Activated CD4-positive, alpha-beta memory T cell treated with anti-CD3 and anti-CD28 coated beads for 36 hours (primary cell): ENCODE measurements around the gene CFAP54. TPM values are rescaled to one million over a fixed set of nuclear protein-coding genes. Genes with fewer than 3 reads are reported as not detected.

Experiments used
- CTCF ChIA-PET: fragments of 350-600 bp; sonication (Branson Sonifier 250); formaldehyde crosslinking; loops from one replicate; lab custom pipeline; 2021; ENCODE audit warnings: antibody characterized with exemption, inconsistent platforms; lab: Charles Lee
- POLR2A ChIA-PET: fragments of 350-600 bp; sonication (Branson Sonifier 250); formaldehyde crosslinking; loops from one replicate; lab custom pipeline; 2021; ENCODE audit warnings: antibody characterized with exemption; lab: Charles Lee
- DNase-seq: peaks from one replicate; pipeline ENCODE4 v3.0.0-alpha.2; 2020
- H3K27ac Mint-ChIP-seq: one replicate; pipeline ENCODE4 v1.8.0; 2021; ENCODE audit warnings: mixed read lengths
- H3K27me3 Mint-ChIP-seq: one replicate; pipeline ENCODE4 v1.8.0; 2021; ENCODE audit warnings: mixed read lengths
- H3K36me3 Mint-ChIP-seq: one replicate; pipeline ENCODE4 v1.8.0; 2021; ENCODE audit warnings: mixed read lengths
- H3K4me1 Mint-ChIP-seq: one replicate; pipeline ENCODE4 v1.8.0; 2021; ENCODE audit warnings: low read depth, mixed read lengths
- H3K4me3 Mint-ChIP-seq: one replicate; pipeline ENCODE4 v1.8.0; 2021; ENCODE audit warnings: mild to moderate bottlenecking, mixed read lengths
- H3K9me3 Mint-ChIP-seq: one replicate; pipeline ENCODE4 v1.8.0; 2021; ENCODE audit warnings: mixed read lengths
- intact Hi-C: fragments of 100-400 bp; cut with micrococcal nuclease; formaldehyde crosslinking; loops from one replicate; pipeline ENCODE4 v1.15.1; 2023
- total RNA-seq, 2 experiments: library from RNA; stranded (reverse); gene quantifications; one replicate each; pipeline ENCODE4 v1.2.3, GENCODE V29; 2021

The CFAP54 gene
- total RNA-seq, 2 experiments from 2014 or later: 0.31 to 0.33 TPM

GRCh38 chr12:96862326-96862725, 372.9 kb downstream of the CFAP54 start:
- peaks cover under 1% of the 10 kb centered on the region for H3K9me3 Mint-ChIP-seq
- no peaks in the 10 kb centered on the region for H3K4me1 Mint-ChIP-seq
- H3K36me3 Mint-ChIP-seq: no peaks in the 10 kb centered on the region
- intact Hi-C loops: no loop called here
- no peak overlapping the region for H3K4me3 Mint-ChIP-seq
- ChIA-PET CTCF (no interaction called here), POLR2A (no interaction called here)
- no peak for DNase-seq
- peaks cover 27% of the 10 kb centered on the region for H3K27me3 Mint-ChIP-seq
- no peak overlapping the region for H3K27ac Mint-ChIP-seq

DNA sequence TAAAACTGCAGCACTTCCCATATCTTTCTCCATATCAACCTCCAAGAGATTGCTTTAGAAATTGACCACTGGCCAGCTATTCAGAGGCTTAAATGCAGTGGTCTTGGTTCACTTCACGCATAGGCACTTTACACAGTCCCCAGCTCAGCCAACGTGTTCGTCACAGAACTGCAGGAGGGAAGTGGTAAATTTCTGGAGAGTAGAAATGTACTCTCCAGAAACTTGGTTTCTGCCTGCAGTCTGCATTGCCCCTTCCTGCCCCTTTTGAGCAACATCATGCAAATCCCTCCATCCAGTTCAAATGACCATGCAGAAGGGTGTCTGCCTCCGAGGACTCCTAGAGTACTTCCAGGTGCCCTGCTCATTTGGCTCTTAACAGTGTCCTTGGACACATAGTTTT, 375.0 kb downstream of the CFAP54 start:
- no peaks in the 10 kb centered on the region for H3K36me3 Mint-ChIP-seq
- intact Hi-C loops: no loop called here
- ChIA-PET CTCF (no interaction called here), POLR2A (no interaction called here)
- H3K9me3 Mint-ChIP-seq: no peaks in the 10 kb centered on the region
- no peaks in the 10 kb centered on the region for H3K4me1 Mint-ChIP-seq
- DNase-seq: no peak
- peaks cover 24% of the 10 kb centered on the region for H3K27me3 Mint-ChIP-seq
- H3K27ac Mint-ChIP-seq: no peak overlapping the region
- H3K4me3 Mint-ChIP-seq: no peak overlapping the region

DNA sequence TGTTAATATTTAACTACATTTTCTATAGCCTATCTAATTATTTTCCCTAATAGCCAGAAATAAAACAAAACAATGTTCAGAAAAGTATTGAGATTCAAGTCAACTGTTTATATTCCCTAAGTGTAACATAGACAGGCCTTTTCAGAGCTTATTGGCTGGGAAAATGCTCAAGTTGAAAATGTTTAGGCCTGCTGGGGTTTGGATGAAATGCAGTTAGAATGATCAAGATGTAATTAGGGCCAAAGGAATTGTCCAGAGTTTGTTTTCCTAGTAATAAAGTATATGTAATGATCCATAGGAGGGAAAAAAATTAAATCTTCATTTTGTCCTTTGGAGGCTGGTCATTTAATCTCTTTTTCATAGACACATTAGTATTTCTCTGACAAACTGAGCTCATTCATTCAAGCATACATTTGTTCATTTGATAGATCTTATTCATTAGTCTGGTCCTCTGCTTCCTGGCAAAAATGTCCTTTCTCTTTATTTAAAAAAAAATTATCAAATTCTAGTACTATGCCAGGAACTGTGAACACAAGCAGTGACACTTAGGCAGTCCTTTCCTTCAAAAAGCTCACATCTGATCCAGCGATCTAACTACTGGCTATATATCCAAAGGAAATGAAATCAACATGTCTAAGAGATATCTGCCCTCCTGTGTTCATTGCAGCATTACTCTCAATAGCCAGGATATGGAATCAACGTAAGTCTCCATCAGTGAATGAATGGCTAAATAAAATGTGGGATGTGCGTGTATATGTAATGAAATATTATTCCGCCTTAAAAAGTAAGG, 377.6 kb downstream of the CFAP54 start:
- peaks cover 17% of the 10 kb centered on the region for H3K27me3 Mint-ChIP-seq
- no peak overlapping the region for H3K4me3 Mint-ChIP-seq
- no peak overlapping the region for H3K27ac Mint-ChIP-seq
- CTCF ChIA-PET: no interaction called here
- no peaks in the 10 kb centered on the region for H3K36me3 Mint-ChIP-seq
- no peaks in the 10 kb centered on the region for H3K4me1 Mint-ChIP-seq
- intact Hi-C loops: no loop called here
- DNase-seq: no peak
- H3K9me3 Mint-ChIP-seq: no peaks in the 10 kb centered on the region
- POLR2A ChIA-PET: no interaction called here

- no peak overlapping the region for H3K27ac Mint-ChIP-seq
- no peak for DNase-seq
- no peaks in the 10 kb centered on the region for H3K4me1 Mint-ChIP-seq
- POLR2A ChIA-PET: no interaction called here
- H3K4me3 Mint-ChIP-seq: no peak overlapping the region
- intact Hi-C loops: no loop called here
- H3K36me3 Mint-ChIP-seq: no peaks in the 10 kb centered on the region
- peaks cover 10% of the 10 kb centered on the region for H3K27me3 Mint-ChIP-seq
- H3K9me3 Mint-ChIP-seq: no peaks in the 10 kb centered on the region
- CTCF ChIA-PET: no interaction called here
Observed at GRCh38 chr12:96870946-96871345, 381.6 kb downstream of the CFAP54 start.

- Mint-ChIP-seq H3K9me3 (no peaks in the 10 kb centered on the region), H3K36me3 (no peaks in the 10 kb centered on the region), H3K4me3 (no peak overlapping the region), H3K27me3 (peaks cover 10% of the 10 kb centered on the region), H3K4me1 (no peaks in the 10 kb centered on the region), H3K27ac (no peak overlapping the region)
- POLR2A ChIA-PET: no interaction called here
- intact Hi-C loops: no loop called here
- DNase-seq: no peak
- CTCF ChIA-PET: no interaction called here
Observed at GRCh38 chr12:96872961-96873360, 383.6 kb downstream of the CFAP54 start.

DNA sequence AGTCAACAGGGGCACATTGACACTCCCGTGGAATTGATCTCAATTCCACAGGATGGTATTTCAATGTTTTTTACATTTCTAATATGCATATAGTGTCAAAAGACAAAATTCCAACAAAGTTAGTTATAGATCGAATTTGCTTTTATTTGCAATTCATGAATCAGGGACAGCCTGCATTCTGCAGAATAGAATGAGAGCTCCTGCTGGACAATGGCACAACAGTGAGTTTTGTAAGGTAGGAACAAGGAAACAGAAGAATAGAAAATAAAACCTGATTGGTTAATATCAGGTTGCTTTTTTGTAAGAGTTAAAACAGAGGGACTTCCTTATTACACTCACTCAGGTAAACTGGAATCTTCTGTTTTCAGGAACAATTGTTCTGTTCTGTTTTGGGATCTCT, 384.8 kb downstream of the CFAP54 start:
- H3K27ac Mint-ChIP-seq: no peak overlapping the region
- no peak overlapping the region for H3K4me3 Mint-ChIP-seq
- no peaks in the 10 kb centered on the region for H3K36me3 Mint-ChIP-seq
- ChIA-PET CTCF (no interaction called here), POLR2A (no interaction called here)
- intact Hi-C loops: no loop called here
- DNase-seq: no peak
- no peaks in the 10 kb centered on the region for H3K9me3 Mint-ChIP-seq
- no peaks in the 10 kb centered on the region for H3K4me1 Mint-ChIP-seq
- peaks cover 7% of the 10 kb centered on the region for H3K27me3 Mint-ChIP-seq

- H3K27me3 Mint-ChIP-seq: peaks cover 7% of the 10 kb centered on the region
- H3K36me3 Mint-ChIP-seq: no peaks in the 10 kb centered on the region
- DNase-seq: no peak
- no peak overlapping the region for H3K27ac Mint-ChIP-seq
- no peak overlapping the region for H3K4me3 Mint-ChIP-seq
- H3K4me1 Mint-ChIP-seq: no peaks in the 10 kb centered on the region
- POLR2A ChIA-PET: no interaction called here
- intact Hi-C loops: no loop called here
- CTCF ChIA-PET: no interaction called here
- no peaks in the 10 kb centered on the region for H3K9me3 Mint-ChIP-seq
Observed at GRCh38 chr12:96876966-96877365, 387.6 kb downstream of the CFAP54 start.

GRCh38 chr12:96878704-96879103, 389.3 kb downstream of the CFAP54 start:
- intact Hi-C loops: no loop called here
- no peak overlapping the region for H3K4me3 Mint-ChIP-seq
- no peaks in the 10 kb centered on the region for H3K9me3 Mint-ChIP-seq
- CTCF ChIA-PET: no interaction called here
- no peak overlapping the region for H3K27ac Mint-ChIP-seq
- no peaks in the 10 kb centered on the region for H3K36me3 Mint-ChIP-seq
- no peak for DNase-seq
- peaks cover 5% of the 10 kb centered on the region for H3K27me3 Mint-ChIP-seq
- no peaks in the 10 kb centered on the region for H3K4me1 Mint-ChIP-seq
- POLR2A ChIA-PET: no interaction called here

DNA sequence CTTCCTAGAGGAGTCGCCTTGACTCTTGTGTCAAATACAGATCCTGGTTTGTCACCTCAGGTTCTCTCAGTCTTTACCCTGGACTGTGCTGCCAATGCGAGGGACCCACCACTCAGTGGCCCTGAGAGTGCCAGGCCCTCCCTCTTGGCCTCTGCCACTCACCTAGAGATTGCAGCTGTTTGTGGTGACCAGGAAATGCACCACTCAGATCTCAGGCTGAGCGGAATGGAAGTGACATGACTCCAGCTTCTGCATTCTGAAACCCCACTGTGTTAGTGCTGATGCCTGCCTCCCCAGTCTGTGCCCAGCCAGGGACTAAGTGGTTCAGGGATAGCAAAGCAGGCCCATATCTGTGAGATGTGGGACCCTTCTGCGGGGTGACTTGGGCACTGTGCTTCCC, 389.9 kb downstream of the CFAP54 start:
- intact Hi-C loops: no loop called here
- no peaks in the 10 kb centered on the region for H3K36me3 Mint-ChIP-seq
- no peak for DNase-seq
- no peaks in the 10 kb centered on the region for H3K4me1 Mint-ChIP-seq
- CTCF ChIA-PET: no interaction called here
- H3K27me3 Mint-ChIP-seq: peaks cover 5% of the 10 kb centered on the region
- POLR2A ChIA-PET: no interaction called here
- H3K27ac Mint-ChIP-seq: no peak overlapping the region
- no peaks in the 10 kb centered on the region for H3K9me3 Mint-ChIP-seq
- H3K4me3 Mint-ChIP-seq: no peak overlapping the region

DNA sequence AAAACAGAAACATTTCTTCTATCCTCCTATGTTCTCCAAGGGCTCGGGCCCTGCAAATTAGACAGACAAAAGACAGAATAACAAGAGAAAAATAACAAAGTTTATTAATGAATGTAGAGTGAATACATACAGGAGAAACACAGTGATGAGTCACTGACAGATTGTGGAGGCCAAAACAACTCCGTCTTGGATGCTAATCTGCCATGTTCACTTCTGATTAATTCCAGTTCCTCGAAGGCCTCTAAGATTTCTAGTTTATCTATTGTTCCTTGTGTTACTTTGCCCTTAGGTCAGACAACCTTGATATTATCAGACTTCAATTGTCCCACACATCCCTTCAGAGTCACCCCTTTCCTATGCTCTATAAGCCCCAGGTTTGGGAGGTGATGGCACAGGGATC, 390.8 kb downstream of the CFAP54 start:
- Mint-ChIP-seq H3K36me3 (no peaks in the 10 kb centered on the region), H3K27me3 (peaks cover 3% of the 10 kb centered on the region), H3K9me3 (no peaks in the 10 kb centered on the region), H3K4me1 (no peaks in the 10 kb centered on the region), H3K4me3 (no peak overlapping the region), H3K27ac (no peak overlapping the region)
- intact Hi-C loops: no loop called here
- POLR2A ChIA-PET: no interaction called here
- CTCF ChIA-PET: no interaction called here
- no peak for DNase-seq

GRCh38 chr12:96881608-96882007, 392.2 kb downstream of the CFAP54 start:
- H3K9me3 Mint-ChIP-seq: no peaks in the 10 kb centered on the region
- CTCF ChIA-PET: no interaction called here
- DNase-seq: no peak
- POLR2A ChIA-PET: no interaction called here
- H3K27ac Mint-ChIP-seq: no peak overlapping the region
- no peaks in the 10 kb centered on the region for H3K4me1 Mint-ChIP-seq
- H3K36me3 Mint-ChIP-seq: no peaks in the 10 kb centered on the region
- no peaks in the 10 kb centered on the region for H3K27me3 Mint-ChIP-seq
- intact Hi-C loops: no loop called here
- no peak overlapping the region for H3K4me3 Mint-ChIP-seq

- CTCF ChIA-PET: no interaction called here
- POLR2A ChIA-PET: interaction anchor here (0.6 kb wide), 1 partner anchor 481 kb away, joined by 3 read pairs; no protein-coding TSS in a partner anchor
- Mint-ChIP-seq H3K4me1 (no peaks in the 10 kb centered on the region), H3K36me3 (no peaks in the 10 kb centered on the region), H3K27ac (no peak overlapping the region), H3K9me3 (no peaks in the 10 kb centered on the region), H3K4me3 (no peak overlapping the region), H3K27me3 (no peaks in the 10 kb centered on the region)
- DNase-seq: no peak
- intact Hi-C loops: no loop called here
Observed at GRCh38 chr12:96882862-96883261, 393.5 kb downstream of the CFAP54 start.

GRCh38 chr12:96883571-96883970, 394.2 kb downstream of the CFAP54 start:
- no peak overlapping the region for H3K4me3 Mint-ChIP-seq
- no peak overlapping the region for H3K27ac Mint-ChIP-seq
- DNase-seq: no peak
- CTCF ChIA-PET: no interaction called here
- intact Hi-C loops: no loop called here
- POLR2A ChIA-PET: no interaction called here
- H3K36me3 Mint-ChIP-seq: no peaks in the 10 kb centered on the region
- H3K9me3 Mint-ChIP-seq: no peaks in the 10 kb centered on the region
- no peaks in the 10 kb centered on the region for H3K4me1 Mint-ChIP-seq
- H3K27me3 Mint-ChIP-seq: no peaks in the 10 kb centered on the region
